Chondrocyte (in vitro differentiated cells): ENCODE results near the gene ADARB2. TPM values are rescaled to one million over a fixed set of nuclear protein-coding genes. Genes with fewer than 3 reads are reported as not detected.

Experiments used
- DNase-seq: peaks from one replicate; pipeline ENCODE4 v3.0.0; 2021; ENCODE audit warnings: mixed read lengths, low spot score
- H3K27ac Mint-ChIP-seq: one replicate; pipeline ENCODE4 v1.8.0; 2021; ENCODE audit warnings: mild to moderate bottlenecking, moderate library complexity, mixed read lengths; ENCODE audit not compliant: unreplicated experiment
- H3K27me3 Mint-ChIP-seq: 2 replicates; pipeline ENCODE4 v1.8.0; 2021; ENCODE audit warnings: low read depth, mixed read lengths
- H3K36me3 Mint-ChIP-seq: 2 replicates; pipeline ENCODE4 v1.8.0; 2021; ENCODE audit warnings: low read depth, mixed read lengths
- H3K4me1 Mint-ChIP-seq: 2 replicates; pipeline ENCODE4 v1.8.0; 2021; ENCODE audit warnings: low read depth, mild to moderate bottlenecking, mixed read lengths
- H3K4me3 Mint-ChIP-seq: one replicate; pipeline ENCODE4 v1.8.0; 2021; ENCODE audit warnings: mild to moderate bottlenecking, moderate library complexity, mixed read lengths; ENCODE audit not compliant: unreplicated experiment
- H3K9me3 Mint-ChIP-seq: 2 replicates; pipeline ENCODE4 v1.8.0; 2021; ENCODE audit warnings: low read depth, mixed read lengths
- CTCF ChIP-seq: fragments of 200-600 bp; sonication (generic); IDR thresholded peaks from 2 replicates; pipeline ENCODE4 v1.5.0; 2021; ENCODE audit warnings: antibody characterized with exemption, mild to moderate bottlenecking, moderate library complexity
- total RNA-seq: library from RNA; stranded (reverse); gene quantifications from 3 replicates; pipeline ENCODE4 v1.2.1, GENCODE V29; 2021

ADARB2 gene
- total RNA-seq, 1 donor from 2014 or later: 3.3 TPM

- H3K27ac Mint-ChIP-seq: no peak overlapping the region
- peaks cover 24% of the 10 kb centered on the region for H3K4me1 Mint-ChIP-seq
- H3K36me3 Mint-ChIP-seq: peaks cover 1% of the 10 kb centered on the region
- no peaks in the 10 kb centered on the region for H3K9me3 Mint-ChIP-seq
- no peak overlapping the region for H3K4me3 Mint-ChIP-seq
- peaks cover 11% of the 10 kb centered on the region for H3K27me3 Mint-ChIP-seq
- TF ChIP-seq CTCF: no peak
- no peak for DNase-seq
These were observed 127.7 kb downstream of the ADARB2 start for GRCh38 chr10:1609648-1609970.

GRCh38 chr10:1608851-1609647 lies 128.3 kb downstream of the ADARB2 start:
- Mint-ChIP-seq H3K27ac (no peak overlapping the region), H3K27me3 (peaks cover 11% of the 10 kb centered on the region), H3K4me3 (peak overlapping the region; percentile 12), H3K4me1 (peaks cover 24% of the 10 kb centered on the region), H3K36me3 (peaks cover 1% of the 10 kb centered on the region), H3K9me3 (no peaks in the 10 kb centered on the region)
- no peak for DNase-seq
- no peak for TF ChIP-seq CTCF

- Mint-ChIP-seq H3K4me3 (no peak overlapping the region), H3K4me1 (peaks cover 22% of the 10 kb centered on the region), H3K27me3 (peaks cover 11% of the 10 kb centered on the region), H3K36me3 (peaks cover 1% of the 10 kb centered on the region), H3K9me3 (no peaks in the 10 kb centered on the region), H3K27ac (no peak overlapping the region)
- TF ChIP-seq CTCF: no peak
- DNase-seq: no peak
These were observed 128.9 kb downstream of the ADARB2 start for GRCh38 chr10:1608408-1608807.

- Mint-ChIP-seq H3K4me1 (peaks cover 15% of the 10 kb centered on the region), H3K27ac (no peak overlapping the region), H3K9me3 (no peaks in the 10 kb centered on the region), H3K36me3 (peaks cover 1% of the 10 kb centered on the region), H3K4me3 (no peak overlapping the region), H3K27me3 (peaks cover 11% of the 10 kb centered on the region)
- DNase-seq: no peak
- TF ChIP-seq CTCF: no peak
These were observed 129.9 kb downstream of the ADARB2 start for GRCh38 chr10:1607466-1607865.

GRCh38 chr10:1605999-1606940 lies 131.1 kb downstream of the ADARB2 start:
- no peaks in the 10 kb centered on the region for H3K9me3 Mint-ChIP-seq
- H3K27ac Mint-ChIP-seq: no peak overlapping the region

More at GRCh38 chr10:1605999-1606940, 131.1 kb downstream of the ADARB2 start:
- Mint-ChIP-seq H3K36me3 (peaks cover 1% of the 10 kb centered on the region), H3K4me1 (peaks cover 15% of the 10 kb centered on the region), H3K4me3 (no peak overlapping the region), H3K27me3 (peaks cover 11% of the 10 kb centered on the region)
- TF ChIP-seq CTCF: no peak
- DNase-seq: no peak
